C1 segment of cervical spinal cord (tissue), 14 donors: Measurements from ENCODE around the gene PLK3.
"Not testable (repeated sequence)": the region's sequence is repeated elsewhere in the genome, so short reads cannot be mapped to it uniquely, and the experiment has no call there.

Source experiments
- DNase-seq, 14 donors: peaks; one replicate each; lab custom pipeline; 2025; lab: John Stamatoyannopoulos, UW

The PLK3 gene

DNA sequence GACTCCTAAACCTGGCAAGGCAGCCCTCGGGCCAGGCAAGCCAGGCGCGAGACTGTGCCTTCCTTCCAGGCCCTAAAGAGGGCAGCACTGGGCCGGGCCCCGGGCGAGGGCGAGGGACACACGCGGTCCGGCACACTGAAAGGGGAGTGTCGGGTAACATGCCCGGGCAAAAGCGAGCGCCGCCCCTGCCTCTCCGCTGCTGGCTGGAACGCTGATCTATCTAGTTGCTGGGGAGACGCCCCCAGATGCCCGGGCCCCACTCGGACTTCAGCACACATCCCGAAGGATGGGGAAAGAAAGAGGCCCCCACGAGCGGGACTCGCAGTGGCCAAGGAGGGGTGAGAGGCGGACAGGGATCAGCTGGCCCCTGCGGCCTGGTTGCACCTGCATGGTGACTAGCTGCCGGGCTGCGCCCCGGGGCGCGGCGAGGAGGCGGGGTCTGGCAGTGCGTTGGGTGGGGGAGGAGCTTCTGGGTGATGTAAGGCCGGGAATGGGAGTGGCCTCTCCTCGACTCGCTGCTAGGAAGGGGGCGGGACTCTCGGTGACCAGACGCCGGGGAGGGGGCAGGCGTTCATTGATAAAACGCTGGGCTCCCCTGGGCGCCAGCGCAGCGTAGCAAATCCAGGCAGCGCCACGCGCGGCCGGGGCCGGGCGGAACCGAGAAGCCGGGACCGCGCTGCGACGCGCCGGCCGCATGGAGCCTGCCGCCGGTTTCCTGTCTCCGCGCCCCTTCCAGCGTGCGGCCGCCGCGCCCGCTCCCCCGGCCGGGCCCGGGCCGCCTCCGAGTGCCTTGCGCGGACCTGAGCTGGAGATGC, at the start of gene PLK3:
TSS of gene PLK3 (plus strand) at position 608 of the 815 bp plus-strand sequence. CDS start at position 695, 87 bp downstream.
- peak; percentile 80 to 100 (median 98) for DNase-seq

DNA sequence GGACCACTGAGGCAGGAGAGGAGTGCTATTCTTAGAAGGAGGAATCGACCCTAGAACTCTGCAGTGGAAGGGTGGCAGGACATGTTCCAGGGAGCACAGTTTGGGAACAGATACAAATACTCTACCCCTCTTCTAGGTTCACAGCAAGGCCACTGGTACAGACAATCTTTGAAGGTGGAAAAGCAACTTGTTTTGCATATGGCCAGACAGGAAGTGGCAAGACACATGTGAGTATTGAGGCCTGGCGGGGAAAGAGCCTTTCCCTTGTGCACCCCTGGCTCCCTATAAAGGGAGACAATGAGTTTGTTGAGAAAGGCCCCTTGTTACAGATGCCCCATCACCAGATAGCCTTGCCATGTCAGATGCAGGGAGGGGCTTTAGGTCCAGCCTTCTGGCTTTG, 42.8 kb upstream of the PLK3 start:
- DNase-seq = no peak

DNA sequence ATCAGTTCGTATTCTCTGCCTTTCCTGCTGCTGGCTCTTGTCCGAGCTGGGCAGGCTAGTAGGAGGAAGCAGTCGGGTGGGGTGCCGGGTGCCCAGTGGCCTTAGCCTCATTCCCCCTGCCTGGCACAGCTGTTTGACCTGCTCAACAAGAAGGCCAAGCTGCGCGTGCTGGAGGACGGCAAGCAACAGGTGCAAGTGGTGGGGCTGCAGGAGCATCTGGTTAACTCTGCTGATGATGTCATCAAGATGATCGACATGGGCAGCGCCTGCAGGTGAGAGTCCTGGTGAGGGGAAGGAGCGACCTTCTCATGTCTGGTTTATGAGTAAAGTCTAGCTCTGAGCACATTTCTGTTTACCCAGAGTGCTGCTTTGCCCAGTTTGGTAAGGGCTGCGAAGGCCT, 41.1 kb upstream of the PLK3 start:
- DNase-seq = no peak

DNA sequence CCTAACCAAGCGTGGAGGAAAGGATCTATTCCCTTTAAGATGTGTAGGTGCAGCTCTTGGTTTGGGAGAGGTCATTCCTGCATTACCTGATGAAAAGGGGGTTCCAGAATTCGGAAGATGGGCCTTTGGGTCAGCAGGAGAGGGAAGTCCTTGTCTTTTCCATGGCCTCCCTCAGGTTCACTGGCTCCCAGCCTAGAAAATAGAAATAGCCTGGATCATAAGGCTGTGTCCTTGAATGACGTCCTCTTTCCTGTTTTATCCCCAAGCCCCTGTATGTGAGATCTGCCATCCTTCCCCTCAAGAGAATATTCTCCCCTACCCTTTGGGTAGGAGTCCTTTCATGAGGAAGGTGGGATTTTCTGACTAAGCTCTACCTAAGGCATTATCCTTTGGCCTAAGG, 39.3 kb upstream of the PLK3 start:
- no peak for DNase-seq

DNA sequence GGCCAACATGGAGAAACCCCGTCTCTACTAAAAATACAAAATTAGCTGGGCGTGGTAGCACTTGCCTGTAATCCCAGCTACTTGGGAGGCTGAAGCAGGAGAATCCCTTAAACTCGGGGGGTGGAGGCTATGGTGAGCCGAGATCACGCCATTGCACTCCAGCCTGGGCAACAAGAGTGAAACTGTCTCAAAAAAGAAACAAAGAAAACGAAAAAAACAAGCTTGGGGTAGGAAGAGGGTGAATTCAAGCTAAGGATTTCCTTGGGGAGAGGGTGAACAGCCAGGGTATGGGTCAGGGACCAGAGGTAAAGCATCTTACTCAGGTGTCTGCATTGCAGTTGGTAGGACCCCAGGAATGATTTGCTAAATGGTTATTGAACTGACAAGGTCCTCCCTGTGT, 33.8 kb upstream of the PLK3 start:
- DNase-seq = not testable (repeated sequence)

DNA sequence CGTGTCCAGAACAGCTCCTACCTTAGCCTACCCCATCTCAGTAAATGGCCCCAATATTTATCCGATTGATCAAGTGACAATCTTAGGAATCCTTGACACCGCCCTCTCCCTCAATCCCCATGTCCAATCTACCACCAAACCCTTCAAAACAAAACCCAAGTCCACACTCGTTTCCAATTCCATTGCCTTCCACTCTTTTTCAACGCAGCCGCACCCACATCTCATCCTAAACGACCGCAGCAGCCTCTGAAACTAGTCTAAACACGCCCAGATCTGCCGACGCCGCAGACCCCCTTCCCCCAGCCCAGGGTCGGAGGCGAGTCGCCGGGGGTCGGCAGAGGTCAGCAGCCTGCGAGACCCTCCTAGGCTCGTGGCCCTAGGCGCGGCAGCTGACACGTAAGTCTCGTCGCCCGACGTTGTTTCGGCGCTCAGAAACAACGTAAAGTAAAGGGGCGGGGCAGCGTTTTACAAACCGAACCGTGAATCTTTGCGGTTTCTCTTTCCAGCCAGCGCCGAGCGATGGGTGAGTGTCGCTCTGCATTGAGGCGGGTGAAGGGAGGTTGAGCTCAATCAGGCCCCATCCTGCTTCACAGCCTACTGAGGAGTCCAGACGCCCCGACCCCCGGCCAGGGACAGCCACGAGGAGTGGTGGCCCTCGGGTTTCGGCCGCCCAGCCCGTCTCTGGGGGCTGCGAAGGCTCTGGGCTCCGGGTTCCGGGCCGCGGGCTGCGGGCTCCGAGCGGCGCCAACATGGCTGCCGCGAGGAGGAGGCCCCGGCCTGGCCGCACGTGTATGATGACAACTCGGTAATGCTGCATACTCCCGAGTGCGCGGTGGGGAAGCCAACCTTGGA, 24.9 kb upstream of the PLK3 start, which contains the start of gene RPS8:
TSS of gene RPS8 (plus strand) at position 463 of the 852 bp plus-strand sequence. CDS start at position 520, 57 bp downstream.
- peak; percentile 45 to 92 (median 88) for DNase-seq

DNA sequence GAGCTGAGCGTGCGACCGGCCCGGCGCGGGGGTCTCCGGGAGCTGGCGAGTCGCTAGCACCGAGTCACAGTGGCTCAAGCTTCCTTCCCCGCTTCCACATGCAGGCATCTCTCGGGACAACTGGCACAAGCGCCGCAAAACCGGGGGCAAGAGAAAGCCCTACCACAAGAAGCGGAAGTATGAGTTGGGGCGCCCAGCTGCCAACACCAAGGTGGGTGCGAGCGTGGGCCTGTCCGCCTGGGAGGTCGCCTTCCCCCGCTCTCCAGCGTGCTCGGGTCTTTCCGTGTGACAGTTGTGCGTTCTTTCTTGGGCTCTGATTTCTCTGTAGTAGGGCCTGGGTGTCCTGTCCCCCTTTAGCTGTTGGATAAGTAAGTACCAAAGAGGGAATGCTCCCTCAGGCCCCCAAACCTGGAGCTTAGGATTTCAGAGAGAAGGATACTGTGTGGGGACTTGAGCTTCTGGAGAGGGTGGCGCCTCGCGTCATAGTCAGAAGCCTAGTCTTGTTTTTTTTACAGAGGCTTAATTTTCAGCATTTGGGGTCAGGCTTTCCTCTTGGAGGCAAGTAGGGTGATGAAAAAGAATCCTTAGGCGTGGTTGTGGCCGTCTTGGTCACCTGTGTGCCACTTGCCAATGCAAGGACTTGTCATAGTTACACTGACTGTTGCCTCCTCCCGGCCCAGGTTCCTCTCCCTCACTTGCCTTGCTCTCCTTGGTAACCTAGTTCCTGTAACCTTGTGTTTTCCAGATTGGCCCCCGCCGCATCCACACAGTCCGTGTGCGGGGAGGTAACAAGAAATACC, 24.0 kb upstream of the PLK3 start:
- peak in 3 of 14 donors; percentile 16 to 71 (median 68) for DNase-seq

DNA sequence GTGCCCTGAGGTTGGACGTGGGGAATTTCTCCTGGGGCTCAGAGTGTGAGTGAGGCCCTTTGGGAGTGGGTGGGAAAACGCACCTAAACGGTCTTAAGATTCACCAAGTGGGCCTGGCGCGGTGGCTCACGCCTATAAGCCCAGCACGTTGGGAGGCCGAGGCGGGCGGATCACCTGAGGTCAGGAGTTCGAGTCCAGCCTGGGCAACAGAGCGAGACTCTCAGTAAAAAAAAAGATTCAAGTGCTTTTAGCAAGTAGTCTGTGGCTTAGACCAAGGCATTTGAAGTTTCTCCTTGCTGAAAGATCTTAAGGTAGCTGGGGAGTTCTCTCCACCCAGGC, 23.5 kb upstream of the PLK3 start:
- no peak for DNase-seq

DNA sequence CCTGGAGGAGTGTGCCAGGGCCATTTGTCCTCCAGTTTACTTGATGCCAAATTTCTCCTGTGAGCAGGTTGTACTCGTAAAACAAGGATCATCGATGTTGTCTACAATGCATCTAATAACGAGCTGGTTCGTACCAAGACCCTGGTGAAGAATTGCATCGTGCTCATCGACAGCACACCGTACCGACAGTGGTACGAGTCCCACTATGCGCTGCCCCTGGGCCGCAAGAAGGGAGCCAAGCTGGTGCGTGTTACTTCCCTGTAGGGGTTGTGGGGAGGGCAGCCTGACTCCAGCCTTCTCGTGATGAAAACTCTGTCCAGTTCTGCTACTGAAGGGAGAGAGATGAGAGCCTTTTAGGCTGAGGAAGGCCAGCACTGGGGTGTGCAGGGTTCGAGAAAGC, 22.6 kb upstream of the PLK3 start:
- no peak for DNase-seq

DNA sequence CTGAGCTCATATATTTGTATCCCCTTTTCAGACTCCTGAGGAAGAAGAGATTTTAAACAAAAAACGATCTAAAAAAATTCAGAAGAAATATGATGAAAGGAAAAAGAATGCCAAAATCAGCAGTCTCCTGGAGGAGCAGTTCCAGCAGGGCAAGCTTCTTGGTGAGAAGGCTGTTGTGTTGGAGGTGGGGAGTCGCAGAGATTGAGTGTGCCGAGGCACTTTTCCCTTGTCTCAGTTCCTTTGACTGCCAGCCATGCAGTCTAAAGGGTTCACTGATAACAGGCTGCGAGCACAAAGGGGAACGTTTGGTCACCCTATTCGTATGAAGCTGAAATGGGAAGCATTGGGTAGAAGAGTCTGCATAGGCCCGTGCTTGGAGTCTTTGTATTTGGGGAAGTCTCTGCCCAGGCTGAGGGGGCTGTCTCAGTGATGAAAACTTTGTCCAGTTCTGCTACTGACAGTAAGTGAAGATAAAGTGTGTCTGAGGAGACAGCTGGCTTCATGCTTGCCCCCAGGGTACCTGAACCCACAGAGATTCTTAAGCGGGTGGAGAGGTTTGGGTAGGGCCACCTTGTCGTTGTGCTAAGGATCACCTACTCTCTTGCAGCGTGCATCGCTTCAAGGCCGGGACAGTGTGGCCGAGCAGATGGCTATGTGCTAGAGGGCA, 22.1 kb upstream of the PLK3 start:
- no peak for DNase-seq

DNA sequence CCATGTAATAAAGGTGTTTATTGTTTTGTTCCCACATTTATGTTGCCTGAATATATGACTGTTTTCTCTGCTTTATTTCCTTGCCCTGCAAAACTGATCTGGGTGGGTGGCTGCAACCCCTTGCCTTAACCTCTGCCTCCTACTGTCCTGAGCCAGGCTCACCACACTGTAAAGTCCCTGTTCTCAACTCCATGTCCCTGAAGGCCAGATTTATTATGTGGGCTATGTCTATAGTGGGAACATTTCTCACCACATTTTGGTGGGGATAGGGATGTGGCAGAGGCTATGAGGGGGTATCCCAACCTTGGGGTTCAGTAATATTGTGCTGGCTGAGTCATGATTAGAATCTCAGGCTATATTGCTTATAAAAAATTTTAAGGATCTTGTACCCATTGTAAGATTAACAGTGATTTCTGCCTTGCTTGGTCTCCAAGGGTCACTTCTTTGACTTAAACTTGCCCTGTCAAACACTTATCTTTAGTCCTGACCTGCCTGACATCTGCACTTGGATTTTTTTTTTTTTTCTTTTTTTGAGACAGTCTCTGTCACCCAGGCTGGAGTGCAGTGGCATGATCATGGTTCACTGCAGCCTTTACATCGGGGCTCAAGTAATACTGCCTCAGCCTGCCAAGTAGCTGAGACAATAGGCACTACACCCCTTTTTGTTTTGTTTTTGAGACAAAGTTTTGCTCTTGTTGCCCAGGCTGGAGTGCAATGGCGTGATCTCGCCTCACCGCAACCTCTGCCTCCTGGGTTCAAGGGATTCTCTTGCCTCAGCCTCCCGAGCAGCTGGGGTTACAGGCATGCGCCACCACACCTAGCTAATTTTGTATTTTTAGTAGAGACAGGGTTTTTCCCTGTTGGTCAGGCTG, 21.2 kb upstream of the PLK3 start:
- no peak for DNase-seq

DNA sequence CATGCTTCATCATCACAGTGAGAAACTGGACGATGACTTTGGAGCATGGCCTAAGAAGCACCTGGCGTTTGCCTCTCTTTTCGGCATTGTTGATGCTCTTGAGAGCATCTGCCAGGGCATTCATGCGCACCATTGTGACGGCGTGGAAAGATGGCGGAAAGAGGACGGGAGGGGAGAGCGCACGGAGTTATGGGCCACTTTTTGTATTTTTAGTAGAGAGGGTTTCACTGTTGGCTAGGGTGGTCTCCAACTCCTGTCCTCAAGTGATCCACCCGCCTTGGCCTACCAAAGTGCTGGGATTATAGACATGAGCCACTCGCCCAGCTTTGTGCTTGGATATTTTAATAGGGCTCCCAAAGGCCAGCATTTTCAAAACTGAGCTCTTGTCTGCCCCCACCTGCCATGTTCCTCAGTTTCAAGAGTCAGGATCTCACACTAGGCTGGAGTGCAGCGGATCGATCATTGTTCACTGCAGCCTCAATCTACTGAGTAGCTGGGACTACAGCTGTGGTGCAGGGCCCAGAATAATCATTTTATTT, 19.5 kb upstream of the PLK3 start:
- no peak for DNase-seq

DNA sequence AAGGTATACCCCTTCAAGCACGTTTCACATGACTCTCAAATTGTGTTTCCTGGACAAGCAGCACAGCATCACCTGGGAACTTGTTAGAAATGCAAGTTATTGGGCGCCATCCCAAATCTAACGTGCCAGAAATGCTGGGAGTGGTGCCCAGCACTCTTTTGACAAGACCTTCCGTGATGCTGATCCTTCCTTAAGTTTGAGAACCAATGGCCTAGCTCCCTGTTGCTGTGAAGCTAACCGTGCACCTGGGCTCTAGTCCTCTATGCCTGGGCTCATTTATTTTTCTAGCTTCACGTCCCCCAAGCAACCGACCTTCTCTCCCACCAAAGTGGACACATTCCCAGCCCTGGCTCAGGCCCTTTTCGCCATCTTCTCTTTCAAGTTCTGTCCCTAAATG, 16.5 kb upstream of the PLK3 start:
- peak in 1 of 14 donors; percentile 39 for DNase-seq

DNA sequence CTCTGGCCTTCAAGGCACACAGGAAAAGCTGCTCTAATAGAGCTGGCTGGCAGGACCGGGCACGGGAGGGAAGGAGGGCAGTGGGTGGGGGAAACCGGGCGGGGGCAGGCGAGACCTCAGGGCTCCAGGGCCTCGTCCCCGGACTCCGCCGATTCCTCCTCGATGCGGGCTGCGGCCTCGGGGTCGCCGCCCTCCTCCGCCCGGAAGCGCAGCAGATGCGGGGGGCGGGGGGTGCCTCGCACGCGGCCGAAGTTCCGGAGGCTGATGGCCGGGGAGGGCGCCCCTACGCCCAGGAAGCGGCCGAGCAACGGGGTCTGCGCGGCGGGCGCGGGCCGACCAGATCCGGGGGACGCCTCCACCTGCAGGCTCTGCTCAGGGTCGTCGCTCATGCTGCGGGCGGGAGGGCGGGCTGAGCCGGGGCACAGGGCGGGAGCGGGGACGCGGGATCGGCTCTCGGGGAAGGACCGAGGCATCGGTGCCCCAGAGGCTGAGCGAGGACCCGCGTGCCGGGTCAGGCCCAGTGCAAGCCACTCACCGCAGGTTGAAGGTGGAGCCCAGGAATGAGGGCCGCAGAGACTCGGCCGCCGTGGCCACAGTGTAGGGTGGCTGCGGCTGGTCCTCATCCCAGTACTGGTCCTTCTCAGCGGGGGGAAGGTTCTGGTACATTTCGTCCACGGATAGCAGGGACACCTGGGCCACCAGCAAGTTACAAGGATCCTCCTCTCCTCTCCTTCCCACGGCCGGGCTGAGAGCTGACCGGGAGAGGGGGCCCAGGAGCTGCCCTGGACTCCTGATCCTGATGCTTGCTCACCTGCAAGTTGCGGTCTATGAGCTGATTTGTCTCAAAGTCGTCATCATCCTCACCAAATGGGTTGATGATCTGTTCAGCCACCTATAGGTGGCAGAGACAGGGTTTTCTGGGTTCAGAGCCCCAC, 15.8 kb upstream of the PLK3 start:
- DNase-seq = peak in 2 of 14 donors; percentile 51 to 66

DNA sequence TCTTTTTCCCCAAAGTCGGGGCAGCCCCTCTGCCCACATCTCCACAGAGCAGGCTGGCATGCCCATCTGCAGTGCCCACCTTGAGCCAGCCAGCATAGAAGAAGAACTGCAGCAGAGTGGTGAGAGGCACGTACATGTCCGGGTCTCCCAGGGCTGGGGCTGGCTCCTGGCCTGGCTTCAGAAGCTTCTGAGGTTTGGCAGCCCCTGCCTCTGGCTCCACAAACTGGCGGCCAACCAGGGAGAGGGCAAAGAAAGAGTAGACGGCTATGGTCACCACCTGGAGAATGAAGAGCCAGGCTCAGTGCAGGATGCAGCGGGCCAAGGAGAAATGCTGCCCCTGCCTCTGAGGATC, 15.2 kb upstream of the PLK3 start:
- DNase-seq = no peak

DNA sequence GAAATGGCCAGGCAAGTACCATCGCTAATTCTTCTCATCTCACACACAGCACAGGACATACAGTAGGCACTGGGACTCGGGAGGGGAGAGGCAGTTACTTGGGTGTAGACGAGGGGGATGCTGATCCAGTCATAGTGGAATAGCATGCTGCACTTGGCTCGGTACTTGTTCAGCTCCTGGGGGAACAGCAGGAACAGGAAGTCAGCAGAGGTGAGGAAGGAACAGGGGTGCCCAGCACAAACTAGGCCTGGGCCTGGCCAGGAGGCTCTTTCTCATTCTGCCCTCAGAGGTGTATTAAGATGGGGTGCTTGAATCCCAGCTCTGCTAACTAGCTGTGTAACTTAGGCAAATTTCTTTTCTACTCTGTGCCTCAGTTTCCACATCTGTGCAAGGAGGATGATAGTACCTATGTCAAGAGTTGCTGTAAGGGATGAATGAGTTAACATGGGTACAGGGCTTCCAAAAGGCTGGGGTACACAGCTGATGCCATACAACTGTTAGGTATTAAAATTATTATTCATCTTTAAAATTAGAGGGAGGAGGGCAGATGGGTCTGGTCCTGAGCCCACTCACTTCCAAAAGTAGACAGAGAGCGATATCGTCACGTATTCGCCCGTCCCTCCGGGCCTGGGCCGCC, 14.6 kb upstream of the PLK3 start:
- no peak for DNase-seq

DNA sequence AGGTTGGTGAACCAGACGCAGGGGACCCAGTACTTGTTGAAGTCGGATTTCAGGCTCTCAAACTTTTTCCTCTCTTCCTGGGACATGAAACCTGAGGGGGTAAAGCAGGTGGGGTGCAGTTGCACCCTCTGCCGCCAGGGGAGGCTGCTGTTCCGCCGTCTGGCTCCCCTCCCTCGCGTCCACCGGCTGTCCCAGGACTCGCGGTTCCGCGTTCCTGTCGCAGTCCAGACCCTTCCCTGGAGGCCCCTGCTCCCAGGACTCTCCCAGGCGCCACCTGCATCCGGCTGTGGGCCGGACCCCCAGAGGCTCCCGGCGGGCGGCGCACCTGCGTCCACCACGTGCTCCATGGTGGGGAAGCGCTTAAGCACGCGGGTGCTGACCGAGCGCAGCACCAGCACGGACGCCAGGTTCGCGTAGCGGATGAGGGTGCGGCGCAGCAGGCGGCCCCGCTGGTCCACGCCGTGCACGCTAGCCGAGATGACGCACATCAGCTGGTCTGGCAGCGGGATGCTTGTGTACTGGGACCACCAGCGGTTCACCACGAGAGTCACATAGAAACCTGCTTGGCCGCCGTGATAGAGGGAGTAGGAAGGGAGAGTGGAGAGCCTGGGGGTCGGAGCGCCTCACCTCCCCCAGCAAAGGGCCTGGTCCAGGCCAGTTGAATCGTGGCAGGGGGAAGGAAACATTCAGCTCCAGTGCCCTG, 13.9 kb upstream of the PLK3 start:
- peak in 9 of 14 donors; percentile 12 to 55 (median 26) for DNase-seq
